GM10847 (cell line): ENCODE data around the gene NARS2.

Source experiments
- POLR2A ChIP-seq: IDR thresholded peaks from 2 replicates; pipeline ENCODE4 v1.6.1; 2011; ENCODE audit not compliant: insufficient read length; ENCODE audit errors: extremely low read depth

The NARS2 gene

GRCh38 chr11:78432058-78432515 is 142.6 kb downstream of the NARS2 start:
- TF ChIP-seq POLR2A: no peak

- no peak for TF ChIP-seq POLR2A
Measured at GRCh38 chr11:78429660-78430059, 145.0 kb downstream of the NARS2 start.

- TF ChIP-seq POLR2A: no peak
Measured at GRCh38 chr11:78429209-78429608, 145.5 kb downstream of the NARS2 start.

- no peak for TF ChIP-seq POLR2A
Measured at GRCh38 chr11:78428773-78429172, 145.9 kb downstream of the NARS2 start.

- no peak for TF ChIP-seq POLR2A
Measured at GRCh38 chr11:78428266-78428636, 146.4 kb downstream of the NARS2 start.

GRCh38 chr11:78427615-78428265 is 146.9 kb downstream of the NARS2 start:
- TF ChIP-seq POLR2A: no peak

- TF ChIP-seq POLR2A: no peak
Measured at GRCh38 chr11:78426845-78427244, 147.8 kb downstream of the NARS2 start.

- TF ChIP-seq POLR2A: no peak
Measured at GRCh38 chr11:78425399-78426070, 149.1 kb downstream of the NARS2 start.

- TF ChIP-seq POLR2A: no peak
Measured at GRCh38 chr11:78424334-78425270, 150.1 kb downstream of the NARS2 start.

GRCh38 chr11:78423241-78423640 is 151.4 kb downstream of the NARS2 start:
- TF ChIP-seq POLR2A: no peak

GRCh38 chr11:78420796-78421209 is 153.9 kb downstream of the NARS2 start:
- TF ChIP-seq POLR2A: no peak

GRCh38 chr11:78420255-78420764 is 154.4 kb downstream of the NARS2 start:
- TF ChIP-seq POLR2A: no peak

GRCh38 chr11:78419327-78419726 is 155.3 kb downstream of the NARS2 start:
- no peak for TF ChIP-seq POLR2A

GRCh38 chr11:78418584-78419211 is 156.0 kb downstream of the NARS2 start:
- no peak for TF ChIP-seq POLR2A
